ENCODE measurements around the gene KANSL1L. TPM values are rescaled to one million over a fixed set of nuclear protein-coding genes. Genes with fewer than 3 reads are reported as not detected.

KANSL1L gene
- total RNA-seq, 5 donors from 2014 or later (not counting 1 experiment from before 2014, with no cell fraction given): 5.1 to 16.0 (median 12.0) TPM

DNA sequence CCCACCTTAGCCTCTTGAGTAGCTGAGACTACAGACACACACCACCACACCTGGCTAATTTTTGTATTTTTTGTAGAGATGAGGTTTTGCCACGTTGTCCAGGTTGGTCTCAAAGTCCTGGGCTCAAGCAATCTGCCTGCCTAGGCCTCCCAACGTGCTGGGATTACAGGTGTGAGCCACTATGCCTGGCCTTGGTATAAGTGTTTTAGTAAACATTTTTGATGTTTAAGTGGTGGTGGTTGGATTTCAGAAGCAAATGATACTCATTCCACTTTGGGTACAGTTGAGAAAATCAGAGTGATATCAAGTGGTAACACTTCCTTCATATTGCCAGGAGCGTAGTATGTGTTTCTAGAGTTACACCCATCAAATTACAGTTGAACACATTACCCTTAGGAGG is 28.6 kb upstream of the KANSL1L start:
- POLR2A ChIA-PET: no interaction called here
- no peak overlapping the region for H3K27ac Mint-ChIP-seq
- CTCF ChIA-PET: interaction anchor here (0.8 to 2.8 kb wide), 4 partner anchors 223 to 262 kb away, joined by 3 to 56 read pairs (median 18); no protein-coding TSS in a partner anchor
- no peaks in the 10 kb centered on the region for H3K36me3 ChIP-seq (ENCODE audit: control insufficient read depth in 2 of 2, extremely low read depth in 1 of 2, insufficient read depth in 1 of 2, low read length in 1 of 2)
- no peak overlapping the region for H3K4me3 ChIP-seq (ENCODE audit: control insufficient read depth in 1 of 2, extremely low read depth in 1 of 2, low read length in 1 of 2)
- 78% methylated on average over 1 of the region's 3 CpGs for WGBS (ENCODE audit: insufficient coverage)
- peaks cover 0 to 2% (median 0%) of the 10 kb centered on the region in 3 donors for H3K4me1 Mint-ChIP-seq
- ATAC-seq (replicated peaks in 1 of 4) (no peak), DNase-seq (no peak)
- no peaks in the 10 kb centered on the region for H3K4me1 ChIP-seq (ENCODE audit: control insufficient read depth in 1 of 2, extremely low read depth in 1 of 2, insufficient read depth in 2 of 2, low read length in 2 of 2)
- H3K4me3 Mint-ChIP-seq: no peak overlapping the region
- no peak overlapping the region for H3K27ac ChIP-seq (ENCODE audit: low read length)
- H3K9me3 Mint-ChIP-seq: no peaks in the 10 kb centered on the region
- no peaks in the 10 kb centered on the region for H3K9me3 ChIP-seq
- peaks cover 8 to 12% of the 10 kb centered on the region in 2 donors for H3K27me3 Mint-ChIP-seq
- peaks cover 0 to 3% of the 10 kb centered on the region in 2 experiments for H3K27me3 ChIP-seq (replicated peaks in 1 of 2; ENCODE audit: control insufficient read depth in 2 of 2, extremely low read depth in 1 of 2, insufficient read depth in 2 of 2, low read length in 1 of 2)
- H3K36me3 Mint-ChIP-seq: no peaks in the 10 kb centered on the region

DNA sequence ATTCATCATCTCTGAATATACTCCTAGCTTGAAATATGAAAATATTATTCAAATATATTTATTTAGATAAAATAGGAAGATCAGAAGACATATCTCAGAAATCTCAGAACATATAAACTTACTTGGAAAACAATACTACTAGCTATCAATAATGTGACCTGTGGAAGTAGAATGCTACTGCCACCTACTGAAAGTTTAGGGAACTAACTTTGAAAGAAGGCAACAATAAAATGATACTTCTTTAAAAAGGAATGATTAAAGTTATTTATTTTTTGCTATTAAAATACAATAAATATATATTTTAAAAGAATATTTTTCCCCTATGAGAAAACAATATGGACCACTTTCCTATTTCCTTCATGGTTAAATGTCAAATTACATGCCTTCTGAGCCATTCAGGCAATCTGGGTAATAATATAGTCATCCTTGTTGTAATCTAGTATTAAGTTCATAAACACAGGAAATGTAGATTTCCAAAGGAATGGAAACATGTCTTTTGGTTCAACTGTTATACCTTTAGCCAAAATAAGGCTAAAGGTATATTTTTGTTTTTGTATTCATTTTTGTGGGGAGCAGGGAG is 28.1 kb upstream of the KANSL1L start:
- no peak overlapping the region for H3K4me3 Mint-ChIP-seq
- H3K9me3 ChIP-seq: no peaks in the 10 kb centered on the region
- ChIA-PET POLR2A (no interaction called here), CTCF (interaction anchor here (0.7 to 2.8 kb wide), 31 partner anchors 8 to 1732 kb away, joined by 3 to 56 read pairs (median 4); no protein-coding TSS in a partner anchor)
- no peak overlapping the region for H3K4me3 ChIP-seq (ENCODE audit: control insufficient read depth in 1 of 2, extremely low read depth in 1 of 2, low read length in 1 of 2)
- H3K27ac Mint-ChIP-seq: no peak overlapping the region
- H3K4me1 ChIP-seq (ENCODE audit: control insufficient read depth in 1 of 2, extremely low read depth in 1 of 2, insufficient read depth in 2 of 2, low read length in 2 of 2): no peaks in the 10 kb centered on the region
- DNase-seq: peak in 1 of 35 experiments; percentile 63
- H3K36me3 ChIP-seq (ENCODE audit: control insufficient read depth in 2 of 2, extremely low read depth in 1 of 2, insufficient read depth in 1 of 2, low read length in 1 of 2): no peaks in the 10 kb centered on the region
- H3K36me3 Mint-ChIP-seq: no peaks in the 10 kb centered on the region
- peaks cover 0 to 2% (median 0%) of the 10 kb centered on the region in 3 donors for H3K4me1 Mint-ChIP-seq
- H3K27me3 ChIP-seq (replicated peaks in 1 of 2; ENCODE audit: control insufficient read depth in 2 of 2, extremely low read depth in 1 of 2, insufficient read depth in 2 of 2, low read length in 1 of 2): peaks cover 0 to 3% of the 10 kb centered on the region in 2 experiments
- no peaks in the 10 kb centered on the region for H3K9me3 Mint-ChIP-seq
- no peak overlapping the region for H3K27ac ChIP-seq (ENCODE audit: low read length)
- ATAC-seq (replicated peaks in 1 of 4): peak in 1 of 4 experiments; percentile 48
- peaks cover 8 to 12% of the 10 kb centered on the region in 2 donors for H3K27me3 Mint-ChIP-seq

DNA sequence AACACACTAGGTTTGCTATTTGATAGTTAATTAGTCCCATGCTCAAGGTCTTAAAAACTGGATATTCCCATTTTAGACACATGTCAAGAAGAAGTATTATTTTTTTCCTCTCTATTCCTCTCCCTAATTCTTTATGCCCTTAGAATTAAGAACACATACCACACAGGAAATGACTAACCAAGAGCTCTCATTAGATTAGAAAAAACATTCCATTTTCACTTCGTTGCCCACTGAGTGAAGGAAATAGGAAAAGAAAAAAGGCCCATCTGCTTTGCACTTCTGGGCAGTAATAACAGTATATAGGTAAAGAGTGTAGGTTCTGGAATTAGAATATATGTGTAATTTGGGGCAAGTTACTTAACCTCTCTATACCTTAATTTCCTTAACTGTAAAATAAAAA is 27.1 kb upstream of the KANSL1L start:
- Mint-ChIP-seq H3K4me1 (peaks cover 0 to 2% (median 0%) of the 10 kb centered on the region in 3 donors), H3K27ac (no peak overlapping the region), H3K27me3 (peaks cover 8 to 12% of the 10 kb centered on the region in 2 donors), H3K36me3 (no peaks in the 10 kb centered on the region), H3K9me3 (no peaks in the 10 kb centered on the region), H3K4me3 (no peak overlapping the region)
- ChIA-PET CTCF (interaction anchor here (0.5 to 2.8 kb wide), 30 partner anchors 9 to 1802 kb away, joined by 3 to 56 read pairs (median 4); no protein-coding TSS in a partner anchor), POLR2A (no interaction called here)
- Histone ChIP-seq H3K36me3 (ENCODE audit: control insufficient read depth in 2 of 2, extremely low read depth in 1 of 2, insufficient read depth in 1 of 2, low read length in 1 of 2) (no peaks in the 10 kb centered on the region), H3K4me3 (ENCODE audit: control insufficient read depth in 1 of 2, extremely low read depth in 1 of 2, low read length in 1 of 2) (no peak overlapping the region), H3K9me3 (no peaks in the 10 kb centered on the region), H3K4me1 (ENCODE audit: control insufficient read depth in 1 of 2, extremely low read depth in 1 of 2, insufficient read depth in 2 of 2, low read length in 2 of 2) (no peaks in the 10 kb centered on the region), H3K27me3 (replicated peaks in 1 of 2; ENCODE audit: control insufficient read depth in 2 of 2, extremely low read depth in 1 of 2, insufficient read depth in 2 of 2, low read length in 1 of 2) (peaks cover 0 to 3% of the 10 kb centered on the region in 2 experiments), H3K27ac (ENCODE audit: low read length) (no peak overlapping the region)
- no CpG with 5 or more reads among the region's 1 CpG for WGBS (ENCODE audit: insufficient coverage)
- ATAC-seq (replicated peaks in 1 of 4): no peak
- no peak for DNase-seq

DNA sequence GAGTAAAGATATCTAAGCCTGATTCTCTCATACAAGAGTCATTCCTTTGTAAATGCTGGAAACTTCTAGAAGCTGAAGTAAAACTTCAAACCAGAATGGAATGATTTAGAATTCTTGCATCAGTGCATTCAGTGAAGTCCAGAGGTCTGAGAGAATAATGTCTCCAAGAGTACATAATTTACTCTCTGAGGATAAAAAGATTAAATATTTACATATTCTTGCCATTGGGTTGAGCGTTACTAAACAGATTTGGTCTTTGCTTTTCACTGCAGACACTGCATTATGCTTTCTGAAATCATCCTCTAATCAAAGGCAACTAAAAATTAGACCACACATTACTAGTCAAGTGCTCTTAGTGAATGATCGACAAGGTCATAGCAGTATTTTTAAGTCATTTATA is 26.5 kb upstream of the KANSL1L start:
- no peak overlapping the region for H3K4me3 ChIP-seq (ENCODE audit: control insufficient read depth in 1 of 2, extremely low read depth in 1 of 2, low read length in 1 of 2)
- ChIA-PET POLR2A (no interaction called here), CTCF (interaction anchor here (0.6 to 2.8 kb wide), 9 partner anchors 8 to 229 kb away, joined by 3 to 56 read pairs (median 6); no protein-coding TSS in a partner anchor)
- H3K9me3 Mint-ChIP-seq: no peaks in the 10 kb centered on the region
- H3K27me3 ChIP-seq (replicated peaks in 1 of 2; ENCODE audit: control insufficient read depth in 2 of 2, extremely low read depth in 1 of 2, insufficient read depth in 2 of 2, low read length in 1 of 2): peaks cover 0 to 3% of the 10 kb centered on the region in 2 experiments
- H3K27ac ChIP-seq (ENCODE audit: low read length): no peak overlapping the region
- WGBS (ENCODE audit: insufficient coverage): no CpG with 5 or more reads among the region's 2 CpGs
- peaks cover 4 to 7% of the 10 kb centered on the region in 2 donors for H3K27me3 Mint-ChIP-seq
- H3K9me3 ChIP-seq: no peaks in the 10 kb centered on the region
- peaks cover 0 to 2% (median 0%) of the 10 kb centered on the region in 3 donors for H3K4me1 Mint-ChIP-seq
- H3K36me3 Mint-ChIP-seq: no peaks in the 10 kb centered on the region
- DNase-seq (no peak), ATAC-seq (replicated peaks in 1 of 4) (no peak)
- no peak overlapping the region for H3K27ac Mint-ChIP-seq
- no peaks in the 10 kb centered on the region for H3K4me1 ChIP-seq (ENCODE audit: control insufficient read depth in 1 of 2, extremely low read depth in 1 of 2, insufficient read depth in 2 of 2, low read length in 2 of 2)
- no peak overlapping the region for H3K4me3 Mint-ChIP-seq
- no peaks in the 10 kb centered on the region for H3K36me3 ChIP-seq (ENCODE audit: control insufficient read depth in 2 of 2, extremely low read depth in 1 of 2, insufficient read depth in 1 of 2, low read length in 1 of 2)

DNA sequence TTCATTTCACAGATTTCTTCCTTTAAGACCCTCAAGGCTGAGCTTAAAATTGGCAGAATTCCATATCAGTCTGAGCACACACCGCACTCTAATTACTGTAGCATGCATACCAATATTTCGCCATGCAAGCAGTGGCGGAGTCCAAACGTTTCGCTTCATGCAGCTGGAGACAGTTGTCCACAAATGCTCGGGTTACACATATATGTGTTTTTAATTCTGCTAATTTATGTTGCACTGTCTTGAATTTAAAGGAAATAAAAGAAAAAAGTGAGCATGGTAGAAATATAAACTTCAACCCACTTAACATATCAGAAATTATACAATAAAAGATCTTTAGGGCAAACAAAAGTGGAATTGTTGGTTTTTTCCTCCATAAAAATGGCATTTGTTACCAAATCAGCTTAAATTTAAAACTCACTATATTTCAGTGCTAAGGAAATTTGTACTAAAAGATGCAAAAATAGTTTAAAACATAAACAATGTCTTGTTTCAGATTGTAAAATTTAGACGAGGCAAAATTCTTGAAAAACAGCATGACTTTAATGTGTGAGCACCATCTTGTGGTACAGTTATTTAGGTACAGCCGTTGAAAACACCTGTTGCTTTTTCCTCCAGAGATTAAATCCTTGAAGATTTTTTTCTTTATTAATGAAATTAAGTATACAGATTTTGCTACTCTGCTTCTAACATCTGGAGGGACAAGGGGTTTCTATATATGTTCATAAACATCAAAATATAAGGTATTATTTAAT is 24.1 kb upstream of the KANSL1L start:
- Histone ChIP-seq H3K4me3 (ENCODE audit: control insufficient read depth in 1 of 2, extremely low read depth in 1 of 2, low read length in 1 of 2) (no peak overlapping the region), H3K4me1 (ENCODE audit: control insufficient read depth in 1 of 2, extremely low read depth in 1 of 2, insufficient read depth in 2 of 2, low read length in 2 of 2) (no peaks in the 10 kb centered on the region), H3K27ac (ENCODE audit: low read length) (no peak overlapping the region), H3K9me3 (no peaks in the 10 kb centered on the region), H3K27me3 (replicated peaks in 1 of 2; ENCODE audit: control insufficient read depth in 2 of 2, extremely low read depth in 1 of 2, insufficient read depth in 2 of 2, low read length in 1 of 2) (no peaks in the 10 kb centered on the region), H3K36me3 (ENCODE audit: control insufficient read depth in 2 of 2, extremely low read depth in 1 of 2, insufficient read depth in 1 of 2, low read length in 1 of 2) (no peaks in the 10 kb centered on the region)
- ChIA-PET CTCF (interaction anchor here (0.6 to 2.9 kb wide), 16 partner anchors 18 to 237 kb away, joined by 3 to 31 read pairs (median 4); no protein-coding TSS in a partner anchor), POLR2A (no interaction called here)
- H3K27ac Mint-ChIP-seq: no peak overlapping the region
- H3K4me1 Mint-ChIP-seq: peaks cover 0 to 2% (median 0%) of the 10 kb centered on the region in 3 donors
- DNase-seq (peak in 1 of 35 experiments; percentile 72), ATAC-seq (replicated peaks in 1 of 4) (peak in 2 of 4 experiments; percentile 43 to 53)
- H3K9me3 Mint-ChIP-seq: no peaks in the 10 kb centered on the region
- no peak overlapping the region for H3K4me3 Mint-ChIP-seq
- H3K36me3 Mint-ChIP-seq: no peaks in the 10 kb centered on the region
- H3K27me3 Mint-ChIP-seq: no peaks in the 10 kb centered on the region
- WGBS (ENCODE audit: insufficient coverage): no CpG with 5 or more reads among the region's 8 CpGs

DNA sequence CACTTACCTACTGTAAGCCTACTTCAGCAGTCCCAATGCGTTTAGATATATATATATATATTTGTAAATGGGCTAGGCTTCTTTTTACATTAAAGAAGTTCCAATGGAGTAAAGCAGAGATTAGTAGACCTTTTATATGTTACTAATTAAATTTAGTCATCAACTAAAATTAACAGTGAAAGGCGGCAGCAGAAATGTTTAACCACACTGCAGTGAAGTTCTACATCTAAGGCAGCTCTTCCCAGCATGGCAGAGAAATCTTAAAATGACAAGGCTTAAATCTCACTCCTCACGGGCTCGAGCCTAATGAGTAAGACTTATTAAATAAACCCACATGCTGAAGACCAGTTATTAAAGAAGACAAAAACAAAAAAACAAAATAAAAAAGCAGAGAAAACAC is 19.1 kb upstream of the KANSL1L start:
- POLR2A ChIA-PET: interaction anchor here in 1 of 2 donors (0.6 kb wide), 1 partner anchor 32 kb away, joined by 3 read pairs; no protein-coding TSS in a partner anchor
- H3K4me1 ChIP-seq (ENCODE audit: control insufficient read depth in 1 of 2, extremely low read depth in 1 of 2, insufficient read depth in 2 of 2, low read length in 2 of 2): peaks cover 0 to 7% of the 10 kb centered on the region in 2 experiments
- Mint-ChIP-seq H3K4me3 (no peak overlapping the region), H3K36me3 (peaks cover 4% of the 10 kb centered on the region), H3K27me3 (peaks cover 0 to 3% of the 10 kb centered on the region in 2 donors), H3K9me3 (peaks cover 0 to 13% (median 13%) of the 10 kb centered on the region in 3 donors), H3K4me1 (peaks cover 0 to 3% (median 2%) of the 10 kb centered on the region in 3 donors), H3K27ac (no peak overlapping the region)
- no peak overlapping the region for H3K4me3 ChIP-seq (ENCODE audit: control insufficient read depth in 1 of 2, extremely low read depth in 1 of 2, low read length in 1 of 2)
- no peaks in the 10 kb centered on the region for H3K9me3 ChIP-seq
- no peak overlapping the region for H3K27ac ChIP-seq (ENCODE audit: low read length)
- no peak for DNase-seq
- CTCF ChIA-PET: interaction anchor here (1.0 to 1.4 kb wide), 2 partner anchors 8 to 210 kb away, joined by 3 to 6 read pairs; no protein-coding TSS in a partner anchor
- WGBS (ENCODE audit: insufficient coverage): no CpG with 5 or more reads among the region's 4 CpGs
- ATAC-seq (replicated peaks in 1 of 4): no peak
- H3K36me3 ChIP-seq (ENCODE audit: control insufficient read depth in 2 of 2, extremely low read depth in 1 of 2, insufficient read depth in 1 of 2, low read length in 1 of 2): no peaks in the 10 kb centered on the region
- H3K27me3 ChIP-seq (replicated peaks in 1 of 2; ENCODE audit: control insufficient read depth in 2 of 2, extremely low read depth in 1 of 2, insufficient read depth in 2 of 2, low read length in 1 of 2): no peaks in the 10 kb centered on the region

Measured in T-cell (primary cell).